GOT3 (cell line): ENCODE results near the gene CBX6.

Experiments
- DNase-seq: peaks from one replicate; lab custom pipeline; 2025; ENCODE audit warnings: mixed read lengths; lab: John Stamatoyannopoulos, UW

CBX6 gene

DNA sequence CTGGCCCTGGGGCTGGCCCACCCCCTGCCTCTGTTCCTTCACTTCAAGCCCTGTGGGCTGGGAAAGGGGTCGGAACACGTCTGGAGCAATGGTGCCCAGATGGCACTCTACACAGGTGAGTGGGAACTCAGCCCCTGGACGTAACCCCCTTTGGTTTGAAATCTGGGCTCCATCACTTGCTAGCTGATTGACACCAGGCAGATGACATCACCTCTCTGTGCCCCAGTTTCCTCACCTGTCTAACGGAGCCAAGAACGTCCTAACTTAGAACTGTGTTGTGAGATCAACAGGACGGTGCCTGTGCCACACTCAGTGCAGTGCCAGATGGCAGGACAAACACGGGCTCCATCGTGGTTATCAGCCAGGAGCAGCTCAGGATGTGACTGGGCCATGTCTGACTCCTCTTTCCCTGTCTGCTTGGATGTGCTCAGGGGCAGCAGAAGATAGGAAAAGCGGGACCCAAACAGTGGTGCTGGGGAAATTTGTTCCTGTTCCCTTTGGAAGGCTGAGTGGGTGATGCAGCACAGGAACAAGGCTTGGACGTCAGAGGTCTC is 52.6 kb downstream of the CBX6 start:
- no peak for DNase-seq

- DNase-seq: no peak
Measured at GRCh38 chr22:38817196-38817595, 54.8 kb downstream of the CBX6 start.

DNA sequence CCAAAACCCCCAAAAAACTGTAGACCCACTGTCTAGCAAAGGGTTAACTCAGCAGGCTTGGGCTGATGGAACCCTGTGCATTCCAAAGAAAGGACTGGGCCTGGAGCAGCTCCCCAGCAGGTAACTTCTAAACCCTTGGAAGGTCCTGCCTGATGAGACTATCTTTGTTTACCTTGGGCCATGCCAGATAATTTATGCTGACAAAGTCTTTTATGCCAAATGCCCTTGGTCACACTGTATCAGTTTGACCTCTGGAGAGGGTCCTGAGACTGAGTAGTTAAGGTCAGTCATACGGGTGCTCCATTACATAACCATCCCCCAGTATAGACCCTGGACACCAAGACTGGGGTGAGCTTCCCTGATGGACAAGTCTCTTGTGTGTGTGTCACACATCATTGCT is 56.2 kb downstream of the CBX6 start:
- no peak for DNase-seq
